Stimulated activated CD4-positive, alpha-beta T cell treated with anti-CD3 and anti-CD28 coated beads, TNF-alpha, amount 100 ng/mL, for 24 hours (primary cell): Measurements from ENCODE around the gene HECTD4.
"Not testable (repeated sequence)": the region's sequence is repeated elsewhere in the genome, so short reads cannot be mapped to it uniquely, and the experiment has no call there.

Source experiments
- DNase-seq, 3 experiments: peaks; one replicate each; pipeline ENCODE4 v3.0.0-alpha.2; 2020; ENCODE audit warnings: low read depth in 3 of 3

The HECTD4 gene

DNA sequence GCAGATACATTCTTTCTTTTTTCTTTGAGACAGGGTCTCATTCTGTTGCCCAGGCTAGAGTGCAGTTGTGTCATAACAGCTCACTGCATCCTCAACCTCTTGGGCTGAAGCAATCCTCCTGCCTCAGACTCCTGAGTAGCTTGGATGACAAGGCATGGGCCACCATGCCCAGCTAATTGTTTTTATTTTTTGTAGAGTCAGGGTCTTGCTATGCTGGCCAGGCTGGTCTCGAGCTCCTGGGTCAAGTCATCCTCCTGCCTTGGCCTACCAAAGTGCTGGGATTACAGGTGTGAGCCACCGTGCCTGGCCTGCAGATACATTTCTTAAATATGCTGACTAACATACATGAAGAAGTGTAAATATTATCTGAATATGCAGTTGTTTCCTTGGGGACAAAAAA is 115.8 kb downstream of the HECTD4 start:
- DNase-seq: no peak

DNA sequence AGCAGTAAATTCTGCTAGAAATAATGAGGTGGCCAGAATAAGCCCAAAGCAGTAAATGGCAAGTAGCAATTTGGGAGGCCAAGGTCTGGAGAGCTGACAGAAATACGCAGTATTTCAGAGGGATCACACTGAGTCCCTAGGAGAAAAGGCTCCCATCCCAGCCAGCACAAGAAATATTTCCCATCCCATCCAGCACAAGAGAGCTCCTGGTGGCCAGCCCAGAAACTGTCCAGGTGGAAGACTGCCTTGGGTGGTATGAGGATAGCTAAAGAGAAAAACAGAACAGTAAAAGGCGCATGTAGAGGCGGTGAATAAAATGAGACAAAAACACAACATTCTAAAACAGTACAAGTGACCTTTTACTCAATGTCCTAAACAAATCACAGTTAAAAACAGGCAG is 120.7 kb downstream of the HECTD4 start:
- DNase-seq: no peak

DNA sequence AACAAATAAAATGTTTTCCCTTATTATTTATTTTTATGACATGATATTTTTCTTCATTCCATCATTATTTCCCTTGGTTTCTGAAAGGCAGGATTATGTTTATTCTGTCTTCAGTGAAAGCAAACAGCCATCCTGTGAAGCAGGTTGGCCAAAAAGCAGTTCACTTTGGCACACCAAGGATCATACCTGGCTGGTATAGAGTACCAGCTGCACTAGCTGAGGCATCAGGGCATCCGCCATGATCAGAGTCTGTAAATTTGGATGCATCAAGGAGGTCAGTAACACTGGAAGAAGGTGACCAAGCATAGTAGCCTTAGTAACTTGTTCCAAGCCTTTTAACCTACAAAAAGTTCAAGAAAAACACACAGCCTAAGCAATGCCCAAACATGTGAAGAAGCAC is 123.3 kb downstream of the HECTD4 start:
- DNase-seq: no peak

DNA sequence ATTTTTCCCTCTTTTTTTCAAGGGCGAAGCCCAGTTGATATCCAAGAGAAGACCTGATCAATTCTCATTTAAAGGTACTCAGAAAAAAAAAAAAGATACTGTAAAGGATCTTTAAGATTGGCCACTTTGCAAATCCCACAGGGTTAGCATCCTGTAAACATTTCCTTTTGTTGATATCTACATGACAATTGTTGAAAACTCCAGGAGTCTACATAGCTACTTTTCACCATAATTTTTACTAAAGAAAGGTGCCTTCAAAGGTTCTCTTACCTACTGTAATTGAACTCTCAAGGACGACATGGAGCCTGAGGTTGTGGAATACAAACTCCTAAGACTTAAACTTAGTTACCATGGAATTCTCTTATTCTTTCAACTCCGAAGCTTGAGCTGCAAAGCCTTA is 125.5 kb downstream of the HECTD4 start:
- no peak for DNase-seq

DNA sequence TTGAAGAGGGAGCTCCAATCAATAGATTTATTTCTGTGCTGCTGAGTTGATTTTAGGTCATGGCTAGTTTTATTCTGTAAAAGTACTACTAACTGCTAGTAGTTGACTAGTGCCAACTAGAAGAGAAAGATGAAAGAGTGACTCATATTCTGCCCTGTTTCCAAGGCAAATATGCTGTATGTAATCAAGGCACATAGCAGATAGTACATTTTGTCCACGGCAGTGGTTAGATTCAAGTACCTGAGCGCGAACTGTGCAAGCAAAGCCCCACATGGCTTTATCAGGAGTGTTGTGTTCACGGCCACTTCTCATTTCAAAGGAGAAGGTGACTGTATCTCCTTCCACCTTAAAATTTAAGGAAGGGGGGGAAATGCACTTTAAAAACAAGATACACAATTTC is 130.0 kb downstream of the HECTD4 start:
- DNase-seq: no peak

DNA sequence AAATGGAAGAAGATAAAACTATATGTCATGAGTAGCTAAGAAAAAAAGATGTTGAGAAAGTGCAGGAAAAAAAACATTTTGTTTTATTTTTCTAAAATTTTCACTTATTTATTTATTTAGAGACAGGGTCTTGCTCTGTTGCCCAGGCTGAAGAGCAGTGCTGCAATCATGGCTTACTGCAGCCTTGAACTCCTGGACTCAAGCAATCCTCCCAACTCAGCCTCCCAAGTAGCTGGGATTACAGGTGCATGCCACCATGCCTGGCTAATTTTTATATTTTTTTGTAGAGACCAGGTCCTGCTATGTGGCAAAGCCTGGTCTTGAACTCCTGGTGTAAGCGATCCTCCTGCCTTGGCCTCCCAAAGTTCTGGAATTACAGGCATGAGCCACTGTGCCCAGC is 137.3 kb downstream of the HECTD4 start:
- not testable (repeated sequence) for DNase-seq

DNA sequence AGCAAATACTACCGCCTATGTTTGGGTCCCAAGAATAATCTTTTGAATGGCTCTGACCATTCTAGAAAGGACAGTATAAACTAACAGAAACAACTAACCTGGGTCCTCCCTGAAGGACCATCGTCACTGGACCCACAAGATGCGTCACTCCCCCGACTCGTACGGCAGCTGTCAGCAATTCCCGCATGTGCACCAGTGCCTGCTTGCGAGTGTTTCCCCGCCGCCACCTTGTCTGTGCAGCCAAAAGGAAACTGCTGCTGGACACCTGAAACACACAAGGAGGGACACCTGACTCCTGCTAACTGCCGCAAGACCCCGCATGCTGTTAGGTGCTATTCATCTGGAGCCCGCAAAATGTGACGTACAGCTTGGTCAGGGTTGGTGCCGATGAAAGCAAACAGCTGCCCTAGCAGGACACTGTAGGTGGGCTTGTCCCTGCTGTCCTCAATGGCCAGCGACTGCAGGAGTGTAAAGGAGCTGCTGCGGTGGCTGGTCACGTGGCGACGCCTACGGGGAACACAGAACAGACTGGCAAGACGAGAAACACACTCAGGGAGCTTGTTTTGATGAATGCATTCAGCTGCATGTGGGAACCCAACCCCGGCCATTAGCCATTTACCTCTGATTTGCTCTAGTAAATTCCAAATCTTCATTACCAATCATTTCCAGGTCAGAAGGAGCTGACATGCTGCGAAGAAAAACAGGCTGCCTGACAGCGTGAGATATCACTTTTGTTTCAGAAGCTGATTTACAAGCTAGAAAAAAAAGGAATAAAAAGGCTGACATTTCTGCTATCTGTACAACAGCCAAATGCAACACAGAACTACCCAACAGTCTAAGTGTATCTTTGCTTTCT is 138.7 kb downstream of the HECTD4 start:
- DNase-seq: no peak

DNA sequence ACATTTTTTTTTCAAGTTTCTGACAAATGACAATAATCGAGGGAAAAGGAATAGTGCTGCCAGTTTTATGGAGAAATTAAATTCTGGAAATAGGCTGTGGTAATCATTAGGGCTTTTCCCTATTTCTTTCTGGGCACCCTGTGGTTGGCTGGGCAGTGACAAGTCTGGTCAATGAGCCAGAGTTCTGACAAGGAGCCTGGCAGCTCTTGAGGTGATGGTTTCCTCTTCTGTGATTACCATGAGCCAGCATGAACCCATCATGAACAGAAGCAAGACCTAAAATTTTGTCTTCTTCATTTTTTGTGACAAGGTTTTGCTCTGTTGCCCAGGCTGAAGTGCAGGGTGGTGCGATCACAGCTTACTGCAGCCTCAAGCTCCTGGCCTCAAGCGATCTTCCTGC is 141.1 kb downstream of the HECTD4 start:
- no peak for DNase-seq

DNA sequence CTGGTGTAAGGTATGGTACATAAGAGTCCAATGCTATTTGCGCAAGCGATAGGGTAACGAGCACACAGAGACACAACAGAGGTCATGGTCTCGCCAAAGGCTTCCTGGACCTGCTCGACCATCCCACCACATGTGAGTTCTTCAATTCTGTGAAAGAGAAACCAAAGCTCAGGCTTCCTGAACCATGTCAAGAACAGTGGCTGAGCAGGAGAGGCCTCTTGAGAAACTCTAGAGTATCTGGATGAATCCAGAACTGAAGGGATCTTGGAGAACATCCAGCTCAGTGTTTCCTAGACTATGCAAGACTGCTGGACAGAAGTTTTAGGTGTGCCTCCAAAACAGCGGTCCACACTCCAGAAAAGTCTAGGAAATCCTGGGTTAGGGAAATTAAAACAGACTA is 142.3 kb downstream of the HECTD4 start:
- no peak for DNase-seq

DNA sequence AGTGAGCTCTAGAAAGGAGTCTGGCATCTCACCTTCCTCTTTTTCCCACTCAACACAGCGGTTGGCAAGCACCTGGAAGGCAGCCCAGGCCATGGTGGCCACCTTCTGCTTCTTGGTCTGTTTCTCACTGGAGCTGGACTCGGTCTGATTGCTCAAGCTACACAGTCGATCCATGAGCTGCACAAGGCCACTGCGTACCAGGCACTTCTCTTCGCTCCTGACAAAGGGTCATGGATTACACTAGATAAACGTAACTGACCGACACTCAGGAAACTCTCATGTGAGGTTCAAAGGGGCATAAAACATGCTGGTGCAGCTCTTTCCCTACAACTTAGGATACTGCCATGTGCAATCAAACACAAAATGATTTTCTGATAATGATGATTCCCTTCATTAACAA is 143.2 kb downstream of the HECTD4 start:
- DNase-seq: no peak

DNA sequence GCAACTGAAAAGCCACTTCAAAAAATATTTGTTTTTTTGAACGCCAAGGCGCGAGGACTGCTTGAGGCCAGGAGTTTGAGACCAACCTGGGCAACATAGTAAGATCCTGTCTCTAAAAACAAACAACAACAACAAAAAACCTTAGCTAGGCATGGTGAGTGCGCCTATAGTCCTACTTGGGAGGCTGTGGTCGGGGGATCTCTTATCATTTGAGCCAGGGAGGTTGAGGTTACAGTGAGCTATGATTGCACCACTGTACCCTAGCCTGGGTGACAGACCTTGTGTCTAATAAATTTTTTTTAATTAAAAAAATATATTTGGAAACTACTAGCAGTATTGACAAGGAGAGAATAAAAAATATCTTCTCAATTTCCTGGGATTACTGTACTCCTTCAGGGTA is 143.8 kb downstream of the HECTD4 start:
- DNase-seq: no peak

DNA sequence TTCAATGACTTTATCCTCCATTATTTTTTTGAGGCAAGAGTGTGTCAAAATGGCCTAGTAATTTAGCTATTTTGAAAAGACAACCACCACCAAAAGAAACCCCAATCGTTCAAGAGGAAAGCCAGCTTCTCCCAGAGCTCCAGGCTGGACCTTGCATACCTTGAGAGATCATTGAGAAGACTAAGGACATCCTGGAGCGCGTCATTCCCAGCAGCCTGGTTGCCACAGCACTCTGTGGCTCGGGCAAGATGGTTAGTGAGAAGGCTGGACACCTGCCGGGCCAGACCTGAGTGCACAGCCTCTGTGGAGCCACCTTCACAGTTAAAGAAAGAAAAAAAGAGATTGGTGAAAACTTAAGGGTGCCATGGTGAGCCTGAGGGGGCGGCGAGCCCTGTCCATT is 145.4 kb downstream of the HECTD4 start:
- no peak for DNase-seq

DNA sequence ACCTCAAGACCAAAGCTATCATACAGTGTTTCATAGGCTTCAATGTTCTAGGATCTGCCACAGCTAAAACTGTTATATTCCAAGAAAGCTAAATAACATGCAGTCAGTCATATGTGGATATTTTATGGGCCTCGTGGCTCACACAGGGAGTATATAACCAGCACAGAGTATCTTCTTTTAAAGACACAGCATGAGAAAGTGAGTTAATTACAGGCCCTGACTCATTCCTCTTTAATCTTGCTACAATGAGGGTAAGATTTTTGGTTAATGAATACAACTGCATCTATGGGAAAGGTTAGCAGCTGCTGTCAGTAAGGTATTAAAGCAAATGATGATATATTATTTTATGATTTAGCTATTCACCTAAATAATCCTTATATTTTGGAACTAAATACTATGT is 145.8 kb downstream of the HECTD4 start:
- DNase-seq: no peak

DNA sequence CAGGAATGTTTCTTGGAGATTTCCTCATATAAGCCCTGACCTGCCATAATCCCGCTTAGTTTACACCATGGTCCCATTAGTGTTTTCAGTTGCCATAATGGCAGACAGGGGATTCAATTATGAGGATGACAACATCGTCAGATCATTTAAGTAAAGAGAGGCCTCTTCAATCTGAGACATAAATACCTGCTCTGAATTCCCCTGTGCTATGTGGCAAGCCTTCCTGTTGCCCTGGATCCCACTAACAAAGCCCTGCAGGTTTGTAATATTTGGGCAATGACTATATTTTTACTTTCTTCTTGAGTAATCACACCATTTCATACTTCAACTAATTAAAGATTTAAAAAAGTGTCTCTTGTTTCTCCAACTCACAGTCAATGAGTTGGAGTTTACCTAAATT is 147.9 kb downstream of the HECTD4 start:
- no peak for DNase-seq

DNA sequence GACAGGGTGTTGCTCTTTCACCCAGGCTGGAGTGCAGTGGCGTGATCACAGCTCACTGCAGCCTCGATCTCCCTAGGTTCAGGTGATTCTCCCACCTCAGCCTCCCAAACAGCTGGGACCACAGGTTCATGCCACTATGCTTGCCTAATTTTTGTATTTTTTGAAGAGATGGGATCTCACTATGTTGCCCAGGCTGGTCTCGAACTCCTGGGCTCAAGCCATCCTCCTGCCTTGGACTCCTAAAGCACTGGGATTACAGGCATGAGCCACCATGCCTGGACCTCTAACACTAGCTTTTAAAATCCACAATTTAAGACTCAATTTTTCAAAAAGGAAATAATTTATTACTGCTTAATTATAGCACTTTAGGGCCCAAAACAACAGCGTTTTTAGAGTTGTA is 149.0 kb downstream of the HECTD4 start:
- no peak for DNase-seq

DNA sequence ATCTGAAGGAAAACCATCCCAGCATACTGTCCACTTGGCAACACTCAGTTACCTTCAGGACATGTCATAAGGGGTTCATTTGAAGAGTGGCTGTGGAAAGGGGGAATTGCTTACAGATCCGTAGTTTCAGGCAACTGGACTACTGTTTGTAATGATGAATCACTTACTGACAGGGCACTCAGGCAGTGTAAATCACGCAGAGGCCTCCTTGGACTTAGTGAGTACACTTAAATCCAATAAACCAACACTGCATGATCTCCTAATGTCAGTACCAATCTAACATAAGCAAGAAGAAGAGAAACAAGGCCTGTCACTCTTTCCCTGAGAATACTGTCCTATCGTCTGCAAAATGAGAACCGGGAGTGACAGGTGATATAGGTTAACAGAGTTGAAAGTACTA is 152.1 kb downstream of the HECTD4 start:
- DNase-seq: no peak

DNA sequence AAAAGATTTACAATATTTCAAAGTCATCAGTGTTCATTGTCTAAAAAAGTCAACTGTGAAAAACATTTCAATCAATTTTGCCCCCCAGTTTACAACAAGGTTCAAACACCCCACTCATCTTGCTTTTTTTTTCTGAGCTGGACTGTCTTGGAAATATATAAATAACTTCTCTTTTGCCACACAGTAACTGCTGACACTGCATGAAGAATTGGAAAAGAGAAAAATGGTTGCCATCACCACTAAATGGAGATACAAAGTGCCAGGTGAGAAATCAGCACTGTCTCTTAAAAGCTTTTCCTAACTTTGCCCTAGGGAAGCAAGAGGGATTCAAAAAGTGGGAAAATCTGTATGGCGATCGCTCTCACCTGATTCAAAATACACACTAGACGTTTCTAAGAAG is 155.5 kb downstream of the HECTD4 start:
- DNase-seq: no peak

DNA sequence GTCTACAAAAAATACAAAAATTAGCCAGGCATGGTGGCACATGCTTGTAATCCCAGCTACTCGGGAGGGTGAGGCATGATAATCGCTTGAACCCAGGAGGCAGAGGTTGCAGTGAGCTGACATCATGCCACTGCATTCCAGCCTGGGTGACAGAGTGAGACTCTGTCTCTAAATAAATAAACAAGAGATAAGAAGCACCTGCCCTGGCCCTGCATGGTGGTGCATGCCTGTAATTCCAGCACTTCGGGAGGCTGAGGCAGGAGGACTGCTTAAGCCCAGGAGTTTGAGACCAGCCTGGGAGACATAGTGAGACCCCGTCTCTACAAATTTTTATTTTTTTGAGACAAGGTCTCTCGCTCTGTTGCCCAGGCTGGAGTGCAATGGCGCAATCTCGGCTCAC is 161.6 kb downstream of the HECTD4 start:
- DNase-seq: not testable (repeated sequence)

DNA sequence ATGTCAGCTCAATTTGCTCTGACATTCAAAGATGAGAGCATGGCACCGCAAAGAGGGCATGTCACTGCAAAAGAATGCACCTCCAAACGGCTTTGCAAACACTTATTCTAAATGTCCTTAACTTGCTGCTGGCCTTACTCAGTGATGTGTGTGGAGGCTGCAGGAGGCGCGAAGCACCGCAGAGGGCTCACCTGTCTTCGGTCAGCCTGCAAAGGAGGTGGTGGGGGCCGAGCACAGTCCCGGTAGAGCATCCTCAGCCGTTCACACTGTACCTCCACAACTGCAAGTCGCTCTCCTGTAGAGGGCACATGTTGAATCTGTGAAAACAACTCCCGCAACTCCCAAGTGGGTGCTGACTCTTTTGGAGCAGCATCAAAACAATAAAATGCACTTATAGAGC is 163.0 kb downstream of the HECTD4 start:
- no peak for DNase-seq

DNA sequence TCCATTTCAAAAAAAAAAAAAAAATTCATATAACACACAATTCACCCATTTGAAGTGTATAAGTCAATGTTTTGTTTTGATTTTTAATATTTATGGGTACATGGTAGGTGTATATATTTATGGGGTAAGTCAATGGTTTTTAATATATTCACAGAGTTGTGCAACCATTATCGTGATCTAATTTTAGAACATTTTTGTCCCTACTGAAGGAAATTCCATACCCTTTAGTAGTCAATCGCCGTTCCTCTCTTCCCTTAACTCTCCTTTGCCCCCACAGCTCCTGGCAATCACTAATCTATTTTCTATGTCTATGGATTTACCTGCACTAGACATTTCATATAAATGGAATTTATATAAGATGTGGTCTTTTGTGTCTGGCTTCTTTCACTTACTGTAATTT is 164.1 kb downstream of the HECTD4 start:
- DNase-seq: no peak

DNA sequence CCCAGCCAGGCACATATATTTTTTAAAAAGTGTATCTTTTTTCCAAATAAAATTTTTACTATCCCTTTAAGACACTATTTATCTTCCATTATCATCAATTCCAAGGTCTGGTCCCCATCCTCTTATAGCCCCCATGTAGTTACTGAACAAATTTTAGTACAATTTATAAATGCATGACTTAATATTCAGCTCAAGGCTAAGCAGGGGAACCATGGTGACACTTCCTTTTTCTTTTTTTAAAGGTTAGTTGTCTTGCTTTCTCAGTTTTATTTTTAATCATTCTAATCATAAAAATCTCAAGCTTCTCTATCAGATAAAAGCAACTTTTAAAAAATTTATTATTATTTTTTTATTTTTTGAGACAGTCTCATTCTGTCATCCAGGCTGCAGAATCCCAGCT is 164.6 kb downstream of the HECTD4 start:
- no peak for DNase-seq

DNA sequence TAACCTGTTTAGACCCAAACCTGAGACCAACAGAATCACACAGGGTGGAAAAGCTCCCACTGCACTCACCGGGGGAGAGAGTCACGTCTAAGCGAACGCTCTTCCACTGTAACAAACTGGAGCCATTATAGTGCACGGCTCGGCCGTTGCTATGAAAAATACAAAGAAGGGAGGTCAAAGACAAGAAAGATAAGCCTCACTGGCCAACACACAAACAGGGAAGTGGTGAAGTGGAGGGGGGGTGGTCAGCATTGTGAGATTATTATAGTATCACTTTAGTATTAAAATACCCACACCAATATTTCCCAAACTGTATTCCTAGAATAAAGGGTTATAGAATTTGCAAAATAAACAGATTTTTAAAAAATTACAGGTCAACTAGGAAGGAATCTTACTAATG is 166.0 kb downstream of the HECTD4 start:
- DNase-seq: no peak

DNA sequence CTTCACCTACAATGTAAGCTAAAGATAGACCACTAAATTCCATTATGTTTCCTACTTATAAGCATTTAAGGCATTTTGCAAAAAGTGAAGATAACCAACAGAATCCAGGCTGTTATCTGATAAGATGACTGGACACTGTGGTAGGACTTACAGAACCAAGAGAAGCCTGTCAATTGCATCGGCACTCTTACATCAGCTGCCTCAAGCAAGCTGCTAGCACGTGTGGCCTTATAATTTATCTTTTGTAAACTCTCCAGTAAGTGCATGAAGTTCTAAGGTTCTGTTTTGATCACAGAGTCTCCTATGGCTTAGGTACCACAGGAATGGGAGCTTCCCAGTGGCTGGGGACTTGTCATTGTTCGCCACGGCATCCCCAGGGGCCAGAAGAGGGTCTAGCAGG is 168.2 kb downstream of the HECTD4 start:
- no peak for DNase-seq

DNA sequence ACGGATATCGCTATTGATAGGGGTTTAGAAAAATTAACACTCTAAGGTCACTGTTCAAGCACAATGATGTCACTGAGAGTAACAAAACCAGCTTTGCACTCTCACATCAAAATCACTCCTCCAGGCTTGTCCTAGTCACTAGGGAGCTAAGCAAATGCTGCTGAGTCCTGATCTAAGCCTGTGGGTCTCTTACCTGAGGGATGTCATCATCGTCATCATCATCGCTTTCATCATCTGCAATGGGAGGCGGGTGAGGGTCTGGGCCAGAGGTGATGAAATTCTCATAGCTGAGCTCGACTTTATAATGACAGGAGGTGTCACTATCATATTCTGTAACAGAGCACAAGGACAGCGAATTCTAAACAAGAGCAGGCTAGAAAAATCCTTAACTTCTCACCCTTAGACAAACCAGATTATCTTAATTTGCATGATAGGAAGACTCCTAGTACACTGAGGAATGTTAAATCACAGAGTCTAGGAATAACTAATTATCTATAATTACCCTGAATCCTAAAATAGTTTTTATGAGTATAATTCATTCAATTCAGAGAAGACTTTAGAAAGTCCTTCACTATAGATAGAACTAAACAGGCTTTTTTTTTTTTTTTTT is 173.8 kb downstream of the HECTD4 start:
- DNase-seq: no peak
